GM18861 (cell line): Measurements from ENCODE around the gene RBBP8NL.

Experiments used
- ATAC-seq: cut with Tn5 transposase; IDR thresholded peaks from one replicate; pipeline ENCODE4 v1.9.1; 2021; ENCODE audit not compliant: unreplicated experiment

Gene RBBP8NL

DNA sequence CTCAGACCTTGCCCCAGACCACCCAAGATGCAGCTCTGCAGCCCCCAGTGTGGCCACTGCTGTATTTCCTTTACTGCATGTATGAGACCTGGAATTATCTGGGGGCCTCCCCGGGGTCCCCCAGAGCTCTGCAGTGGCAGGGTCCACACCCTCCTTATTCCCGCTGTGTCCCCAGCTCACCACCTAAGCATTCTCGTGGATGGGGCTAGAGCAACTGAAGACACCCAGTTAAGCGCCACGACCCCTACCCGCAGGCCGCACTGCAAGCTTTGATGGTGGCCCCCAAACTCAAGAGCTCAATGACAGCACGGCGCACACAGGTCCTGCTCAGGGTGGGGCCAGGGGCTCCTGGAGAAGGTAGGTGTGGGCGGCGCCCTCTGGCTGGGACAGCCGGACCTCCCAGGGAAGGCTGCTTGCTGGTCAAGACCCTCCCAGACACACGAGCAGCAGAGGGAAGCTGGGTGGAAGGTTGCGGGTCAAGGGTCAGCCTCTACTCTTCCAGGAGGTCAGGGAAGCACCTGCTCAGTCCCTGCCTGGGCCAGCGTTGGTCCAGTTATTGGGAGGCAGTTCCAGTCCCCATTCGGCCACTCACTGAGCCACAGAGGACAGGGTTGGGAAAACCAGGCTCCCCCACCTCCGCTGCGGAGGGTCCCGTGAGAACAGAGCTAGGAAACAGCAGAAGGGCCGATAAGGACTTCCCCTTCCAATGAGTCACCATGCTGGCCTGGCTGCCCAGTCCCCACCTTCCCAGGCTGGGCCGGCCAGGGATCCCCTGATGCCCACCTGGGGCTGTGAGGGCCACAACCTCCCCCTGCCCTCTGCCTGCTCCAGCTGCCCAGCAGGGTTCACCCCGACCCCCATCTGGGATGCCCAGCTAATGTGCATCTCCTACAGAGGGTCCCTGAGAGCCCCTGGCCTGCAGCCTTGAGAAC lies 63.2 kb downstream of the RBBP8NL start:
- no peak for ATAC-seq

DNA sequence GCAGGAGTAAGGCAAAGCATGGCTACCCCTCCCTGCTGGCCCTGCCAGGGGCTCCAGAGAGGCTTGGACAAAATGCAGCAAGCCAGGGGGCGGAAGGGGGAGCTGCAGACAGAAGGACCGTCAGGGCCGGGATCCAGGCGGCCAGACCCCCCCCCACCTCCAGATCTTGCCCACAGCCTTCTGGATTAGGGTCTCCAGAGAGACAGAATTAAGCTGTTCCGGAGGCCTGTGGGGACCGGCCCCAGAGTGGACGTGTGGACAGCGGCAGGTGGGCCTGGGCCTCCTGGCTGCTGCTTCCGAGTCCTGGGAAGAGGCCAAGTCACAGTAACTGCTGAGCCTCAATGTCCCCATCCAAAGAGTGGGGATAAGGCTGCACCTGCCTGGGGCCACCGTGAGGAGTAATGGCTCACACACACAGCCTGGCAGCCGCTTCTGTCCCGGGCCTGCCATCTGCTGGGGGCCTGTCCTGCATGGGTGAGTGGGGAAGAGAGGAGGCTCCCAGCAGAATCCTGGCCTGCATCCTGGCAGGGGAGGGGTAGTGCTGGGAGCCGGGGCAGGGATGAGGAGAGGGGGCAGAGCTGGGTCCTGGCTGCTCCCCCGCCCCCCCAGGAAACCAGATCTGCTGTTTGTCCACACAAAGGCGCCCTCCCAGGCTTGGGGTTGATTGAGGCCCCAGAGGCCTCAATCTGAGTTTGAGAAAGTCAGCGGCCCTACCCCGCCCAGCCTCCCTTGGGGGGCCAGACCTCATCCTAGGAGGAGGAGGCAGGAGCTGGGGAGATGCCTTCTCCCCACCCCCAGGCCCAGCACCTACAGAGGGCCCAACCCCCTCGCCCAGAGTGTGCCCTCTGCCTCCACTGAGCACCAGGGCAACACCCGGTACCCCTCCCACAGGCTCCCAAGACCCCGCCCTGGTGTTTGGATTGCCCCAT lies 64.1 kb downstream of the RBBP8NL start:
- no peak for ATAC-seq

DNA sequence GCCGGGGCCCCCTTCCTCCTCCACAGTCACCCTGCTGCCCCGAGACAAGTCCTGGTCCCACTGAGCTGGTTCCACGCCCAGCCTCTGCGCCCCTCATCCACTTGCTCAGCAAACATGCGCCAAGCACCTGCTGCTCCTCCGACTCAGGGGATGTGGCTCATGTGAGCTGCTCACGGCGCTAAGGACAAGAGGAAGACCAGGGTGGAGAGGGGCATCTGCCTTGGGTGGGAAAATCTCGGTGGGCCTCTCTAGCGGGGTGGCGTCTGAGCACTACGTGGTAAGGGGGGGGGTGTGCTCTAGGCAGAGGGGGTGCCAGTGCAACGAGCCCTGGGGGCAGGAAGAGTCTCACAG lies 64.8 kb downstream of the RBBP8NL start:
- ATAC-seq: no peak

DNA sequence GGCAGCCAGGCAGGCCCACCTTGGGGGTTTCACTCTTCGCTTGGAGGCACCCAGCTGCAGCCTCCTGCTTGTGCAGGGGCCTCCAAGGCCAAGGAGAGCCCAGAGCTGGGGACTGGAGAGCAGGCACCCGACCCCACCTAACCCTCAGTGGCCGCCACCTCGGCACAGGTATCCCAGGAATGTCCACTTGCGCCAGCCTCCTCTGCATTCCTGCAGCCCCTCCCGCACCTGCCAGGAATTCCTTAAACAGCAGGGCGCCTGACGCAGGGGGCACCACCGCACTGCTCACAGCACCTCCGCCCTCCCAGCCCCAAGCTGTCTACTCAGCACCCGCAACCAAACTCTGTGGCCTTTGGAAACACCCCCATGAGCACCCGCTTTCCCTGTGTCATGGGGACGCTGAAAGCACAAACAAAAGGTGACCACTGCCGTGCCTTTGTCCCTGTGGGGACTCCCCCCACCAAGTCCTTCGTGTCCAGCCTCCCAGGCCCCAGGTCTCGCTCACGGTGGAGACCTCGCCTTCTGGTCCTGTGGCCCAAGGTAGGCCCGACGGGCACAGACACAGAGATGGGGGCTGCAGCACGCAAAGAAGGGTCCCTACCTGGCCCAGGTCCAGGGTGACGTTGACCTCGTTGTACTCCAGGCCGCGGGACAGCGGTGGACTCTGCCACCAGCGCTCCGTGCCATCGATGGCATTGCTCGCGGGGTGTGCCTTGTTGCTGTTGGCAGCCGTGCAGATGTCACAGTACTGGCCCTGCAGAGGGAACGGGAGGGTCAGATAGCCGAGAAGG lies 65.3 kb downstream of the RBBP8NL start:
- ATAC-seq: no peak

DNA sequence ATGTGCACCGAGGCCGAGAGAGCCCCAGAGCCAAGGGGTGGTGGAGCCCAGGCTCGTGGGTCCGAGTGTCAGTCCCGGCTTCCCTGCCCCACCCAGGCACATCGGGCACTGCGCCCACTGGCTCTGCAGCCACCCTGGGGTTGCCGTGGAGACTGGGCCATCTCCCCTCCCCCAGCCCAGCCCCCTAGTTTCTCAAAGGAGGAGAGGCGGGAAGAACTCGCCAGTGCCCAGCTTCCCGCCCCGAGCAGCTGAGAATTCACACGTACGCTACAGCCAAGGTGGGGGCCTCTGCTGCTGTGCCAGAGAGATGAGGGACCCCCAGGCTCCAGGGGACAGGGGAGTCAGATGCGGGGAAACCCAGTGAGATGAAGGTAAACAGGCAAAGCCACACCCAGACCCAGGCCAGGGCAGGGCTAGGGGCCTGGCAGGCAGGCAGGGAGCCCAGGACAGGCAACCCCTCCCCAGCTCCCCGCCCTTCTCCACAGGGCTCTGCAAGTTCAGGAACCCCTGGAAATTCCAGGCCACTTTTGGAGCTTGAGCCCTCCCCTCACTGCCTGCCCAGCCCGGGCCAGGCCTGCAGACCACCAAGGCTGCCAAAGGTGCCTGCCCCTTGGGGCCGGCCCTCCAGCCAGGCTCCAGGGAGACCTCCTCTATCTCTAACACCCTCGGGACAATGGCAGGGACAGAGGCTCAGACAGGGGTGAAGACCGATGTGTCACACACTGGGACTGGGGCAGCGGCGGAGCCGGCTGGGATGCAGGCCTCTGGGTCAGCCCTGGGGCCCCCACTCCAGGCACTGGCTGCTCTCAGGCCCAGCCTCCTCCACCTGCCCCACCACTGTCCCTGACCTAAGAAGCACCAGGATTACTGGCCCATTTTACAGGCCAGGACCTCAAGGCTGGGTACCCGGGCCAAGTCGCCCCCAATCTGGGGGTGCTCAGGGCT lies 66.2 kb downstream of the RBBP8NL start:
- no peak for ATAC-seq
